HG03066 (cell line): ENCODE results near the gene NPHP4.

Experiments
- ATAC-seq: cut with Tn5 transposase; IDR thresholded peaks from one replicate; pipeline ENCODE4 v1.9.1; 2021; ENCODE audit warnings: low read depth; ENCODE audit not compliant: unreplicated experiment

The NPHP4 gene

GRCh38 chr1:5916572-5917280 lies 75.5 kb downstream of the NPHP4 start:
- no peak for ATAC-seq

GRCh38 chr1:5915587-5916571 lies 76.3 kb downstream of the NPHP4 start:
- no peak for ATAC-seq

DNA sequence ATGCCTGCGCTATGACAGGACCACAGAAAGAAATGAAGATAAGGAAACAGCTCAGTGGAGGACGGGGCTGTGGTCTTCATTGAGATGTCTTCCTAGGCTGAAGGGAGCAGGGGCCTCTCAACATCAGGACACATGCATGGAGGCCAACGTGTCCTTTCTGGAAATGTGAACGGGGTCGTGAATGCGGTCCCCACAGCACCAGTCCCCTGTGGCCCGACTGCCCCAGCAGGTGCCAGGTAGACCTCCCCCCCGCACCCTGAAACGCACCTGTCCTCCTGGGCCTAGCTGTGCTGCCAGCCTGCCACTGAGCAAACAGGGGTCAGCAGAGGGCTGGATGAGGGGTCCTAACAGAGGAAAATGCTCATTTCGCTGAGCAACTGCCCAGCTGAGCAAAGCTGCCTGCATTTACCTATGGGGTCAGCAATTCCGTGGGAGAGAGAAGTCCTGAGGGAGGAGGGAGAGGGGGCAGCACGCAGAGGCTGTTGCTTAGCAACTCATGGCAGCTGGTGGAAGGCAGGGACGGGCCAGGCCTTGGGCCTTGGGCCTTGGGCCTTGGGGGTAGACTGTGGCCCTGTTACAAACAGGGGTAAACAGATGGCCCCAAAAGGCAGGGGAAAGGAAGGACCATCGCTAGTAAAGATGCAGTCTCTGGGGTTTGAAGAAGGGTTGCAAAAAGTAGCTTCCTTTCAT lies 77.4 kb downstream of the NPHP4 start:
- ATAC-seq, result no peak

GRCh38 chr1:5913876-5914275 lies 78.3 kb downstream of the NPHP4 start:
- ATAC-seq, result no peak

- no peak for ATAC-seq
Observed at GRCh38 chr1:5913078-5913845, 79.0 kb downstream of the NPHP4 start.

DNA sequence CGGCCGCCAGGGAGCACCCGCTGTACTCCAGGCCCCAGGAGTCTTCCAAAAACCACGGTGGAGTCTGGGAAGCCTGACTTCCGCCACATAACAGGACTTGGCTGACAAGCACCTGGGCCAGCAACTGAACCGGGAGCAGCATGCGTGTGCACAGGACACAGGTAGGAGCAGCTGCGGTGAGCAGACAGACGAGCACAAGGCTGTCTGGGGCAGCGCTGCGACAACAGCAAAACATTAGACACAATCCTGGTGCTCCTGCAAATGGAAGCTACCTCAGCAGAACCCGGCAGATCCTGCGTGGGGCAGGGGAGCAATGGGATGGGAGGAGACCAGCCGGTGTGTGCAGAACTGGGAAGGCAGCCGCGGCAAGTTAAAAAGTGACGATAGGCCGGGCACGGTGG lies 80.4 kb downstream of the NPHP4 start:
- no peak for ATAC-seq

DNA sequence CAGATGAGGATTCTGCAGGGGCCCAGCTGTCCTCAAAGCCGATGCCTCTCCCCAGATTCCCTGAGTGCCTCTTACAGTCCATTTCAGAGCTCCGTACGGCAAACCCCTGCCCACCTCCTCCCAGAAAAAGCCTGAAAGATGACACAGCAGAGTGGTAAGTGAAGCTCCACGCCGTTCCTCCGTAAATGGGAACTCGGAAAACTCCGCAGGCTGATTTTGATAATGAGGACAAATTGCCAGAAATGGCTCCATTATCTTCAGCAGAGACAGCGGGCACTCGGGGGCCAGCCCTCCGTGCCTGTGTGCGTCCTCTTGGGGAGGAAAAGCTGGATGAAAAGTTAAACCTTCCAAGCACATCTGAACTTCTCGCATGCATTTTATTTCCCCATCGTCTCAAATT lies 81.1 kb downstream of the NPHP4 start:
- no peak for ATAC-seq

GRCh38 chr1:5910666-5911065 lies 81.6 kb downstream of the NPHP4 start:
- ATAC-seq, result no peak

DNA sequence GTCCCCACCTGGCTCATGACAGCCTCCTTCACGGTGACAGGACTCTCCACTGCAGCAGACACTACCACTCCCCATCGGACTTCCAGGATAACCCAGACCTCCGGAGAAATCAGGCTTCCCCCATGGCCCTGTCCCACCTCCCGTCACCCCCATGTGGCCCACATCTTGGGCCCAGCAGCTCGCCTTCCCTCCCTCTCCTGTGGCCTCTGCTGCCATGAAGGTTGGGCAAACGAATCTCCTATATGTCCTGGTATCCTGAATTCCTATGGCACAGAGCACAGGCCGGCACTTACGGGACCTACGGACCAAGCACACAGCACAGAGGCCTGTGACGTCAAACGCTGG lies 82.0 kb downstream of the NPHP4 start:
- no peak for ATAC-seq

DNA sequence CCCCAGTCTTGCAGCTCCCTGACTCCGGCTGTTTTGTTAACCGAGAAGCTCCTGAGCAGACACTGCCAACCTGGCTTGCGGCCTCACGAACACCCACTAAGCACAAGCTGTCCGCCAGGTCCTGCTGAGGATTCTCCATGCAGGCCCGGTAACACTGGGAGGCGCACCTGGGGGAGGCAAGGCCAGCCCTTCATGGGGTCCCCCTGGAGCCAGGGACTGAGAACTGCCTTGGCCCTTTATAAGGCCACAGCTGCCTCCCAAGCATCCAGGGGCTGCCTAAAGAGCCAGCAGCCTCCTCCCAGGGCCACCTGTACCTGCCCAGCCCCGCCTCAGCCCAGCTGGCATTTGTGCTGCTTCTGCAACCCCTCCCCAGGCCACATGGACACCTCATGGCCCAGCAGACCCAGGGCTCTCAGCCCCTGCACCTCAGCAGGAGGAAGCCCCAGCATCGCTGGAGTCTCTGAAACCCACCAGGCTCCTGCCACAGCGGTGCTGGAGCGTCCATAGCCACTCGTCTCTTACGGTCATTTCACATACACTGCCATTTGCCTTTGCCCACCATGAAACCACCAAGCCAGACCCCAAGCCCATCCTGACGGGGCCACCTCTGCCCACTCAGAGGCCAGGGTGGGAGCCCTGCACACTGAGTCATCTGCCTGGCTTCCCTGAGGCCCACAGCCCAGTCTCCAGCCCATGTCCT lies 82.5 kb downstream of the NPHP4 start:
- no peak for ATAC-seq

DNA sequence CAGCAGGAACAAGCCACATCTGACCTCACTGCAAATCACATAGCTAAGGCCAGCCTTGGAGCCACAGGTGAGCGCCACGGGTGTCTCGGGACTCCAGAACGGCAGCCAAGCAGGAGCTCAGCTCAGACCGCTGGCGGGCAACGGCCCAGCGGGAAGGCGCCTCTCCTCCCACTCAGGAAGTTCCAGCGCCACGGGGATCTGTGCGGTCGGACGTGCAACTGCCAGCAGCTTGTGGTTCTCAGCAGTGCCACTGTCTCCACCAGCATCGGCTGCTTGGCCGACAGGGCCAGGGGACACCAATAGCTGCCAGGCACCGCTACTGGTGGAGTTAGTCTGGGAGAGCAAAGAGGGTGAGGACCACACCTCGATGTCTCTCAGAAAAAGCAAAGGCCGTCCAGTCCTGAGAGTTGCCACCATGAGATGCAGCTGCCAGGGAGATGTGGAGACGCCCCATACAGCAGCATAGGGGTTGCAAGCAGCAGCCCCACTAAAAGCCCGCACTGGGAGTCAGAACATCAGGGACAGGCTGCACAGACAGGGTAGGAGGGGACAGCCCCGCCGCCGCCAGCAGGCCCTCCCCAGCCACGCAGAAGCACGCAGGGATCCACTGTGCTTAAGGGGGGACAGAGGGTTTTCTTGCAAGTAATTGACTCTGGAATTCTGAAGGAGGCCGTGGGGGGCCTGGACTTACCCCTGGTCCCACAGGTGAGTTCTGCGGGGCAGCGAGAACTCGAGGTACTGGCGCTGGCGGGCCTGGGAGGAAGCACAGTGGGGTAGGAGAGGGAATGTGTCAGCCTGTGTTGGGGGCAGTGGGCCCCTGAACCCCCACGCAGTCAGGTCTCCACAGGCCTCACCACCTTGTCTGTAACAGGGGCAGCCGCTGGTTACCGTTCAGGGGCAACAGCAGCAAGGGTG lies 83.5 kb downstream of the NPHP4 start:
- ATAC-seq, result no peak

GRCh38 chr1:5907966-5908365 lies 84.3 kb downstream of the NPHP4 start:
- no peak for ATAC-seq

DNA sequence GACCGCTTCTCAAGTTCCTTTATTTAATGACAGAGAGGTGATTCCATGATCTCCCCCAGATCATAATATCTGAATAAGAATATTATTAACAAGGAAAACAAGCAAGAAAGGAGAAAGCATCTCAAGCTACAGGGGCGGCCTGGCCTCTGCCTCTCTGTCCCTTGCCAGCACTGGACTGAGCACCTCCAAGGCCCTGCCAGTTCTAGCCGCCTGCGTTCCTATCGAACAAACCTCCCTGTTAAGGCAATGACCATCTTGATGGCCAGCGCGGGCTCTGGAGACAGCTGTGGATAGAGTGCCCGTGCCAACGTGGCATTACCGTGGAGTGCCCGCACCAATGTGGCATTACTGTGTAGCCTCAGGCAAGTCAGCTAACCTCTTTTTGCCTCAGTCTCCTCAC lies 84.8 kb downstream of the NPHP4 start:
- ATAC-seq, result no peak

- ATAC-seq, result no peak
Observed at GRCh38 chr1:5906966-5907365, 85.3 kb downstream of the NPHP4 start.

GRCh38 chr1:5906116-5906515 lies 86.1 kb downstream of the NPHP4 start:
- no peak for ATAC-seq

- ATAC-seq, result no peak
Observed at GRCh38 chr1:5905436-5905835, 86.8 kb downstream of the NPHP4 start.

DNA sequence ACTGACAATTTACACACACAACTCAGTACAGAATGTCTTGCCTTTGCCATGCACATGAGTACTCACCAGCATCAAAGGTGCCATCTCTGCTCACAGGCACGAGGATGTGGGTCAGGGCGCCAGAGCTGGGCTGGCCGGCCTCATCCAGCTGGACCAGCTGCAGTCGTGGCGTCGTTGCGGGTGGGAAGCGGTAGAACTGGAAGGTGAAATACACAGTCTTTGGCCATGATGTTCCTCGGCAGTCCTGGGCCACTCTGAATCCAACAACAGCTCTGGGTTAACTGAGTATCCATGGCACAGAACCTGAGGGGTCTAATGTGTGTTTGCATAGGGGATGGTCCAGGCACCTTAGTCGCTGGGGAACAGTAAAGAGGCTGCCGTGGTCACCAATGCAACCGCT lies 87.7 kb downstream of the NPHP4 start:
- no peak for ATAC-seq

DNA sequence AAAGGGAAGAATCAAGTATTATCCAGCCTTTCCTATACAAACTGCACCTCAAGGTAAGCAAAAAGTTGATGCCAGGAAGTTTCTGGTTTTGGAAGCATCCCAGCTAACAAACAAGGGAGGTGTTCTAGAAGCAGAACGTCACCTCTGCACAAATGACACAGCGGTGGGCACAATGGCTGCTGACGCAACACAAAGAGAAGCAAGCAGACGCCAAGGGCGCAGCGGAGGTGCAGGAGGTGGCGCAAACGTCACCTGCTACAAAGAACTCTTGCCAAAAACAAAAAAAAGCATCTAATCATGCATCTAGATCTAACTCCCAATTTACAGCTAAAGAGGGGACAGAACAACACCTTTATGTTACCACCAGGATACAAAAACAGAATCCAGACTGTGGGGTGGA lies 88.5 kb downstream of the NPHP4 start:
- no peak for ATAC-seq

- ATAC-seq, result no peak
Observed at GRCh38 chr1:5903031-5903430, 89.2 kb downstream of the NPHP4 start.
